Caco-2 (cell line): ENCODE results near the gene DDX17. TPM values are rescaled to one million over a fixed set of nuclear protein-coding genes. Genes with fewer than 3 reads are reported as not detected.

ENCODE experiments used
- BruUV-seq: library from RNA; stranded (reverse); fragments of 400-500 nt; replicated peaks from 2 replicates; lab custom pipeline; 2021; lab: Mats Ljungman, UMichigan
- CTCF ChIA-PET: fragments of 300-600 bp; sonication (Branson Sonifier 250); formaldehyde crosslinking; loops from one replicate; lab custom pipeline; 2022; ENCODE audit warnings: antibody characterized with exemption; lab: Charles Lee
- POLR2A ChIA-PET: fragments of 300-600 bp; sonication (Branson Sonifier 250); formaldehyde crosslinking; loops from one replicate; lab custom pipeline; 2022; ENCODE audit warnings: antibody characterized with exemption; lab: Charles Lee
- DNase-seq, 2 experiments: peaks; one replicate each; pipeline versions ENCODE4 v3.0.0 to v3.0.0-alpha.2; 2020 to 2022
- H3K27me3 ChIP-seq: replicated peaks from 2 replicates; pipeline ENCODE4 v1.6.0; 2011; ENCODE audit warnings: low read length; ENCODE audit not compliant: control insufficient read depth, insufficient read depth
- H3K36me3 ChIP-seq: 2 replicates; pipeline ENCODE4 v1.5.1; 2011; ENCODE audit warnings: low read length; ENCODE audit not compliant: control insufficient read depth, insufficient read depth
- H3K4me1 ChIP-seq: fragments of 250-450 bp; sonication (Bioruptor Pico); 2 replicates; pipeline ENCODE4 v1.5.1; 2020; ENCODE audit warnings: mild to moderate bottlenecking
- H3K4me3 ChIP-seq: 2 replicates; pipeline ENCODE4 v1.5.1; 2011; ENCODE audit warnings: low read depth, mild to moderate bottlenecking, control low read depth, low read length
- H3K9me3 ChIP-seq: fragments of 250-450 bp; sonication (Bioruptor Pico); 2 replicates; pipeline ENCODE4 v1.5.1; 2020; ENCODE audit warnings: mild to moderate bottlenecking, moderate library complexity
- H3K27ac Mint-ChIP-seq: one replicate; pipeline ENCODE4 v1.8.0; 2022; ENCODE audit warnings: mixed read lengths; ENCODE audit not compliant: unreplicated experiment
- H3K27me3 Mint-ChIP-seq: one replicate; pipeline ENCODE4 v1.8.0; 2022; ENCODE audit warnings: mixed read lengths; ENCODE audit not compliant: insufficient read depth, unreplicated experiment
- H3K36me3 Mint-ChIP-seq: one replicate; pipeline ENCODE4 v1.8.0; 2022; ENCODE audit warnings: mild to moderate bottlenecking, mixed read lengths; ENCODE audit not compliant: insufficient read depth, unreplicated experiment
- H3K4me1 Mint-ChIP-seq: one replicate; pipeline ENCODE4 v1.8.0; 2022; ENCODE audit warnings: low read depth, mixed read lengths; ENCODE audit not compliant: unreplicated experiment
- H3K4me3 Mint-ChIP-seq: one replicate; pipeline ENCODE4 v1.8.0; 2022; ENCODE audit warnings: mild to moderate bottlenecking, moderate library complexity, mixed read lengths; ENCODE audit not compliant: unreplicated experiment
- H3K9me3 Mint-ChIP-seq: one replicate; pipeline ENCODE4 v1.8.0; 2022; ENCODE audit warnings: mixed read lengths; ENCODE audit not compliant: unreplicated experiment
- intact Hi-C: fragments of 100-400 bp; cut with micrococcal nuclease; formaldehyde crosslinking; loops from one replicate; pipeline ENCODE4 v1.10.0; 2022; ENCODE audit not compliant: unreplicated experiment
- total RNA-seq: library from RNA; stranded (reverse); gene quantifications from 2 replicates; pipeline ENCODE4 v1.2.3, GENCODE V29; 2022
- TF ChIP-seq, protein P1 (sequence below), 2 experiments: fragments of 200-600 bp in 1 of 2; IDR thresholded peaks; 1 replicate in 1 of 2; 2 replicates in 1 of 2; pipeline versions ENCODE4 v1.5.1 to v1.8.0; 2011 to 2022; ENCODE audit warnings: antibody characterized with exemption in 1 of 2, control low read depth in 1 of 2, inconsistent platforms in 1 of 2, low read depth in 1 of 2, low read length in 1 of 2, mild to moderate bottlenecking in 1 of 2, moderate library complexity in 1 of 2; ENCODE audit not compliant: insufficient read depth in 1 of 2, severe bottlenecking in 1 of 2, unreplicated experiment in 1 of 2

Gene DDX17
- total RNA-seq, 1 experiment from 2014 or later: 367 TPM

DNA sequence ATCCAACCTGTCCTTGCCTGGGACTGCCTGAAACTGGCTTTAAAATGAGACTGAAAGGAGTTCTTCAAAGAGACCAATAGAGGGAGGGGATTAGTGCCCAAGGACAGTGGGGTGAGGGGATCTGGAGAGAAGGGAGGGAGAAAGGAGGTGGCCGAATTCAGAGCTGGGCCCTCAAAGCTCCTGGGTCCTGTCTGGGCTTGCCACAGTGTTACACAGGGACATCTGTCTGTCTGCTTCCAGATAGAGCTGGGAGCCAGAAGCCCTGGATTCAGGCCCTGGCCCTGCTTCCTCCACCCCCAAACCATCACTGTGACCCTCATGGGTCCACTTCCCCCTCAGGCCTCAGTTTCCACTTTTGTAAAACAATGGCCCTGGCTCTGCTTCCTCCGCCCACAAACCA is 54.7 kb downstream of the DDX17 start:
- Mint-ChIP-seq H3K4me1 (no peaks in the 10 kb centered on the region), H3K27me3 (peaks cover 19% of the 10 kb centered on the region), H3K27ac (no peak overlapping the region), H3K9me3 (no peaks in the 10 kb centered on the region), H3K36me3 (peaks cover 9% of the 10 kb centered on the region), H3K4me3 (no peak overlapping the region)
- H3K4me3 ChIP-seq: no peak overlapping the region
- H3K36me3 ChIP-seq: no peaks in the 10 kb centered on the region
- POLR2A ChIA-PET: interaction anchor here (0.6 kb wide), 1 partner anchor 65 kb away, joined by 3 read pairs; no protein-coding TSS in a partner anchor
- TF ChIP-seq, protein P1, sequence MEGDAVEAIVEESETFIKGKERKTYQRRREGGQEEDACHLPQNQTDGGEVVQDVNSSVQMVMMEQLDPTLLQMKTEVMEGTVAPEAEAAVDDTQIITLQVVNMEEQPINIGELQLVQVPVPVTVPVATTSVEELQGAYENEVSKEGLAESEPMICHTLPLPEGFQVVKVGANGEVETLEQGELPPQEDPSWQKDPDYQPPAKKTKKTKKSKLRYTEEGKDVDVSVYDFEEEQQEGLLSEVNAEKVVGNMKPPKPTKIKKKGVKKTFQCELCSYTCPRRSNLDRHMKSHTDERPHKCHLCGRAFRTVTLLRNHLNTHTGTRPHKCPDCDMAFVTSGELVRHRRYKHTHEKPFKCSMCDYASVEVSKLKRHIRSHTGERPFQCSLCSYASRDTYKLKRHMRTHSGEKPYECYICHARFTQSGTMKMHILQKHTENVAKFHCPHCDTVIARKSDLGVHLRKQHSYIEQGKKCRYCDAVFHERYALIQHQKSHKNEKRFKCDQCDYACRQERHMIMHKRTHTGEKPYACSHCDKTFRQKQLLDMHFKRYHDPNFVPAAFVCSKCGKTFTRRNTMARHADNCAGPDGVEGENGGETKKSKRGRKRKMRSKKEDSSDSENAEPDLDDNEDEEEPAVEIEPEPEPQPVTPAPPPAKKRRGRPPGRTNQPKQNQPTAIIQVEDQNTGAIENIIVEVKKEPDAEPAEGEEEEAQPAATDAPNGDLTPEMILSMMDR (IDR thresholded peaks at IDR 0.05; ENCODE audit: insufficient read depth in 1 of 2, low read depth in 1 of 2, low read length in 1 of 2, severe bottlenecking in 1 of 2, unreplicated experiment in 1 of 2): no peak
- BruUV-seq: no TSS peak
- CTCF ChIA-PET: no interaction called here
- H3K4me1 ChIP-seq: peaks cover 13% of the 10 kb centered on the region; the same call in 1 of the 2 replicates
- peaks cover 3% of the 10 kb centered on the region for H3K27me3 ChIP-seq
- intact Hi-C loops: no loop called here
- no peak for DNase-seq
- H3K9me3 ChIP-seq: no peaks in the 10 kb centered on the region

DNA sequence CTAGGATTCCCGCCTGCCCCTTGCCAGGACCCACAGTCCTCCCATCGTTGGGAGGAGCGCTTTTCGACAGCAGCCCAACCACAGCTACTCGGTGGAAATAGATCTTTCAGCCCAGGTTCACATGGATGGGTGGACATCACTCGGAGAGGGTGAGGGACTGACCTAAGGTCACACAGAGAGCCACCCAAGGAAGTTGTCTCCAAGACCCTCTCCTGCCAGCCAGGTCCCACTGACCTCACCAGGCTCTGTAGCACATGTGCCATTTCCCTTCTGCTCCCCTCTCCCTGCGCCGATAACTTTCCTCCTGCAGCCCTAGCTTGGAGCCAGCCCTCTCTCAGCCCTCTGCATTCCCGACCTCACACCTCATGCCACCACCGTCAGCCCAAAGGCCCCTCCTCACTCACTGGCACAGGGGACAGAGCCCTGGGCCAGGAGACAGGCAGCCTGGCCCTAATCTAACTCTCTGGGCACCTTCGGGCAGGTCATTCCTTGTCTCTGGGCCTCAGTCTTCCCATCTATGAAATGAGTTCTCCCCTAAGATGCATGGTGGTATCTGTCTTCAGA is 55.8 kb downstream of the DDX17 start:
- peaks cover 19% of the 10 kb centered on the region for H3K27me3 Mint-ChIP-seq
- intact Hi-C loops: no loop called here
- Histone ChIP-seq H3K27me3 (peaks cover 3% of the 10 kb centered on the region; the same call in 1 of the 2 replicates), H3K36me3 (no peaks in the 10 kb centered on the region), H3K4me1 (peaks cover 9% of the 10 kb centered on the region; the same call in 1 of the 2 replicates), H3K4me3 (no peak overlapping the region), H3K9me3 (no peaks in the 10 kb centered on the region)
- TF ChIP-seq, protein P1 (IDR thresholded peaks at IDR 0.05; ENCODE audit: insufficient read depth in 1 of 2, low read depth in 1 of 2, low read length in 1 of 2, severe bottlenecking in 1 of 2, unreplicated experiment in 1 of 2): no peak
- no peaks in the 10 kb centered on the region for H3K4me1 Mint-ChIP-seq
- H3K9me3 Mint-ChIP-seq: no peaks in the 10 kb centered on the region
- no peak overlapping the region for H3K4me3 Mint-ChIP-seq
- ChIA-PET CTCF (no interaction called here), POLR2A (no interaction called here)
- no peak overlapping the region for H3K27ac Mint-ChIP-seq
- H3K36me3 Mint-ChIP-seq: peaks cover 9% of the 10 kb centered on the region
- DNase-seq: no peak
- no TSS peak for BruUV-seq

DNA sequence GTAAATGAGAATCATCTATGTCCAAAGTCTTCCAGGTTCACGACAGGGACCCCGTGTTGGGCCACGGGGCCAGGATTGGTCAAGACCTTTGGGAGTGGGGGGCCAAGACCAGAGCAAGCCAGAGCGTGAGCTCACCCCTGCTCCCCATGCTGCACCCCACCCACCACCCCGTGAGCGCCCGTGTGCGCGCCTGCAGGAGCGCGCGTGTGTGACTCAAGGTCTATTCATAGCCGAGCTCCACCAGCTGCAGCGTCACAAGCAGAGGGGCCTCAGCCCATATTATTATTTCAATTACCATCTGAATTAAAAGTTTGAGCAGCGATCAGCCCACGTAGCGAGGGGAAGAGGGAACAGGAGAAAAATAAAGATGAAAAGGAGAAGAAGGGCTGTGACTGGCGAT is 56.3 kb downstream of the DDX17 start:
- H3K4me3 Mint-ChIP-seq: no peak overlapping the region
- Histone ChIP-seq H3K4me3 (no peak overlapping the region), H3K4me1 (peaks cover 8% of the 10 kb centered on the region; the same call in 1 of the 2 replicates), H3K9me3 (no peaks in the 10 kb centered on the region), H3K27me3 (peaks cover 3% of the 10 kb centered on the region; the same call in 1 of the 2 replicates), H3K36me3 (no peaks in the 10 kb centered on the region)
- BruUV-seq: no TSS peak
- no peaks in the 10 kb centered on the region for H3K9me3 Mint-ChIP-seq
- CTCF ChIA-PET: no interaction called here
- H3K27me3 Mint-ChIP-seq: peaks cover 19% of the 10 kb centered on the region
- no peaks in the 10 kb centered on the region for H3K4me1 Mint-ChIP-seq
- TF ChIP-seq, protein P1 (IDR thresholded peaks at IDR 0.05; ENCODE audit: insufficient read depth in 1 of 2, low read depth in 1 of 2, low read length in 1 of 2, severe bottlenecking in 1 of 2, unreplicated experiment in 1 of 2): no peak
- no peak overlapping the region for H3K27ac Mint-ChIP-seq
- peaks cover 9% of the 10 kb centered on the region for H3K36me3 Mint-ChIP-seq
- POLR2A ChIA-PET: no interaction called here
- intact Hi-C loops: no loop called here
- DNase-seq: no peak
